Fibroblast of mammary gland (primary cell): ENCODE data around the gene CDX2.

Source experiments
- DNase-seq: peaks from one replicate; pipeline ENCODE4 v3.0.0-alpha.2; 2010; ENCODE audit warnings: low read depth
- H3K4me3 ChIP-seq: 2 replicates; pipeline ENCODE4 v1.5.1; 2011; ENCODE audit warnings: low read depth, mild to moderate bottlenecking, low read length, moderate library complexity; ENCODE audit not compliant: control insufficient read depth
- CTCF ChIP-seq: conservative IDR thresholded peaks from 2 replicates; pipeline ENCODE4 v1.5.1; 2011; ENCODE audit warnings: low read depth, low read length, inconsistent platforms; ENCODE audit not compliant: control insufficient read depth, insufficient read depth

CDX2 gene

GRCh38 chr13:27988520-27988919, 19.4 kb upstream of the CDX2 start, which contains the start of gene URAD:
Gene URAD, minus strand, starts transcription at chr13:27988693. Its CDS starts 56 bp downstream, at chr13:27988637.
- no peak for TF ChIP-seq CTCF
- no peak within 1 kb of the TSS for H3K4me3 ChIP-seq
- DNase-seq = no peak

- TF ChIP-seq CTCF = no peak
- no peak overlapping the region for H3K4me3 ChIP-seq
- DNase-seq = no peak
Observed at GRCh38 chr13:27985600-27985999, 16.5 kb upstream of the CDX2 start.

DNA sequence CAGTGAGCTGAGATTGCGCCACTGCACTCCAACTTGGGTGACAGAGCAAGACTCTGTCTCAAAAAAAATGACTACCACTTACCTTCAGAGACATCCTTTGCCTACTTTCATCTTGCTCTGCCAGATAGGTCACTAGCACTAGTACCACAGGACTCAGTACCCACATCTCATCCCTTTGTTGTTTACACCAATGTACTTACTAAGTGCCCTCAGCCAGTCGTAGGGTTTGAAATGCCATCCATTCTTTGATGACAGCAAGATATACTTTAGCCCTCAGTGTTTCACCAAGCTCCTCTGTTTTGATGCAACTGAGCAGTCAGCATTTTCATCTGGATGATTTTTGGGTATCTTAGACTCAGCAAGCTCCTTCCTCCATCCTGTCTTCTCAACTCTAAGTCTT, 13.2 kb upstream of the CDX2 start:
- DNase-seq = no peak
- no peak for TF ChIP-seq CTCF
- no peak overlapping the region for H3K4me3 ChIP-seq

GRCh38 chr13:27981006-27981708, 12.0 kb upstream of the CDX2 start:
- TF ChIP-seq CTCF = no peak
- DNase-seq = no peak

DNA sequence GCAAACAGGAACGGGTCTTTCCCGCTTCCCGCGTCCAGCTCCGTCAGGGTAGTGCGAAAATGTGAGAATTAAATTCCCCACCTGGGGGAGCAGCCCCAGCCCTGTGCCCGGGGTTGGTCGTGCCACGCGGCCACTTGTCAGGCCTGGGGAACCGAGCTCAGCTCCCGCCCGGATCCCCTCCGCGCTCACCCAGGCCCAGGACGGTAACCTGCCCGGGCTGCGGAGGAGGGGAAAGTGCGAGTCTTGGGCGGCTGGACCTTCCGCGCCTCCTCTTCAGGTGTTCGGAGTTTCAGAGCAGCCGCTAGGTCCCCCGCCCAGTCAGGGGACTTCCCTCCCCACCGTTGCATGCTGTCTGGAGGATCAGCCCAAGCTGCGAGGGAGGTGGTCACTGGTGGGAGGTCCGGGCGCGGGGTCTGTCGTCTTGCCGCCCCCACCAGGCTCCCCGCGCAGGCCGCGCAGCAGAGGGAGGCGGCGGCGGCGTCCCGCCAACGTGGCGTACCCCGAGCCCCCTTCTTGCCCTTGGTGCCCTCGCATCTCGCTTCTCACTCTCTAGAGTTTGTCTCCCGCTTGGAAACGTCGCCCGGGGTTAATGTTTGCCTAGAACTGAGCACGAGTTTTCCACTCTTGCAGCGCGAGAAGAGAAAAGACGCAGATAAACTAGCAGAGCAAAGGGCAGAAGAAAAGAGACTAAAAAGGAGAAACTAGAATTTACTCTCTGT, 11.3 kb upstream of the CDX2 start:
- TF ChIP-seq CTCF = no peak
- DNase-seq = no peak
- H3K4me3 ChIP-seq = no peak overlapping the region

More at GRCh38 chr13:27981006-27981708, 12.0 kb upstream of the CDX2 start:
- H3K4me3 ChIP-seq = no peak overlapping the region

GRCh38 chr13:27979765-27980279, 10.7 kb upstream of the CDX2 start:
- H3K4me3 ChIP-seq = no peak overlapping the region
- no peak for TF ChIP-seq CTCF
- no peak for DNase-seq
